ENCODE data around the gene PDX1.

Gene PDX1

GRCh38 chr13:27922883-27923612, 3.2 kb downstream of the PDX1 start:
- DNase-seq: no peak

- no peak for DNase-seq
Observed at GRCh38 chr13:27923794-27924528, 4.2 kb downstream of the PDX1 start.

- DNase-seq: no peak
Observed at GRCh38 chr13:27924529-27925141, 4.8 kb downstream of the PDX1 start.

- DNase-seq: no peak
Observed at GRCh38 chr13:27925220-27925991, 5.6 kb downstream of the PDX1 start.

GRCh38 chr13:27926644-27927434, 7.0 kb downstream of the PDX1 start:
- DNase-seq: no peak

- no peak for DNase-seq
Observed at GRCh38 chr13:27927444-27928352, 7.9 kb downstream of the PDX1 start.

GRCh38 chr13:27928353-27928804, 8.6 kb downstream of the PDX1 start:
- DNase-seq: no peak

GRCh38 chr13:27928805-27929753, 9.3 kb downstream of the PDX1 start:
- no peak for DNase-seq

- no peak for DNase-seq
Observed at GRCh38 chr13:27929868-27930267, 10.1 kb downstream of the PDX1 start.

- no peak for DNase-seq
Observed at GRCh38 chr13:27933118-27933517, 13.3 kb downstream of the PDX1 start.

- DNase-seq: no peak
Observed at GRCh38 chr13:27933580-27934328, 14.0 kb downstream of the PDX1 start.

GRCh38 chr13:27942972-27943371, 23.2 kb downstream of the PDX1 start:
- no peak for DNase-seq

GRCh38 chr13:27952876-27953675, 33.3 kb downstream of the PDX1 start:
- DNase-seq: no peak

GRCh38 chr13:27953676-27954405, 34.0 kb downstream of the PDX1 start:
- peak; percentile 63 for DNase-seq

- DNase-seq: no peak
Observed at GRCh38 chr13:27954406-27954851, 34.6 kb downstream of the PDX1 start.

- no peak for DNase-seq
Observed at GRCh38 chr13:27955014-27955591, 35.3 kb downstream of the PDX1 start.

Data from hematopoietic multipotent progenitor cell treated with erythropoietin and hydrocortisone succinate and interleukin-3 and kit ligand, for 8 days (in vitro differentiated cells).